ENCODE results near the gene RXRA. TPM values are rescaled to one million over a fixed set of nuclear protein-coding genes. Genes with fewer than 3 reads are reported as not detected.

RXRA gene
- polyA plus RNA-seq, 1 of the 3 experiments (the other 2 are of a cell fraction), result 7.6 TPM

GRCh38 chr9:134486596-134486995, 160.3 kb downstream of the RXRA start:
- no peaks in the 10 kb centered on the region for H3K9me3 ChIP-seq
- no peaks in the 10 kb centered on the region for H3K9me2 ChIP-seq
- no peaks in the 10 kb centered on the region for H3K79me2 ChIP-seq (ENCODE audit: insufficient read depth)
- H3K27ac ChIP-seq (ENCODE audit: low read depth in 2 of 2, low read length in 1 of 2), result no peak overlapping the region
- no peak overlapping the region for H3K4me3 ChIP-seq (ENCODE audit: low read depth in 2 of 2, low read length in 1 of 2)
- no peak for TF ChIP-seq ELF1 (IDR thresholded peaks at IDR 0.05)
- TF ChIP-seq MEF2A (IDR thresholded peaks at IDR 0.05; ENCODE audit: borderline replicate concordance, low read depth), result no peak
- TF ChIP-seq SIN3A (IDR thresholded peaks at IDR 0.05; ENCODE audit: borderline replicate concordance, low read depth, low read length), result no peak
- TF ChIP-seq MXI1 (IDR thresholded peaks at IDR 0.05; ENCODE audit: low read depth, low read length), result no peak
- no peak for TF ChIP-seq TEAD4 (IDR thresholded peaks at IDR 0.05; ENCODE audit: borderline replicate concordance, insufficient read depth)
- TF ChIP-seq FOXJ3 (CRISPR knock-in tag; IDR thresholded peaks at IDR 0.05), result no peak
- TF ChIP-seq CHD2 (IDR thresholded peaks at IDR 0.05; ENCODE audit: low read length, partially characterized antibody), result no peak
- TF ChIP-seq GATA2 (CRISPR knock-in tag; IDR thresholded peaks at IDR 0.05), result no peak
- no peak for TF ChIP-seq EP300 (IDR thresholded peaks at IDR 0.05; ENCODE audit: borderline replicate concordance in 1 of 2, low read depth in 1 of 2, low read length in 1 of 2)
- no peak for TF ChIP-seq RAD21 (IDR thresholded peaks at IDR 0.05; ENCODE audit: low read length)
- TF ChIP-seq MAX (IDR thresholded peaks at IDR 0.05; ENCODE audit: low read depth), result no peak
- WGBS (ENCODE audit: low lambda C conversion rate), result 98% methylated on average over 8 of the region's 16 CpGs
- no peak overlapping the region for H3K9ac ChIP-seq
- no peak overlapping the region for H2AFZ ChIP-seq (ENCODE audit: low read depth)
- POLR2A ChIA-PET, result no interaction called here
- H3K4me1 ChIP-seq (ENCODE audit: control insufficient read depth in 1 of 2, insufficient read depth in 2 of 2, low read depth in 1 of 2, low read length in 1 of 2), result peaks cover 0 to 12% of the 10 kb centered on the region in 2 experiments; a peak in 1 of 4 replicates
- no peak for DNase-seq
- H3K27me3 ChIP-seq (ENCODE audit: insufficient read depth), result no peaks in the 10 kb centered on the region
- no peaks in the 10 kb centered on the region for H4K20me1 ChIP-seq (ENCODE audit: insufficient read depth)
- H3F3A ChIP-seq (replicated peaks; ENCODE audit: insufficient read depth), result no peaks in the 10 kb centered on the region
- H3K4me2 ChIP-seq, result no peak overlapping the region
- CTCF ChIA-PET, result no interaction called here
- H3K36me3 ChIP-seq (replicated peaks in 1 of 2; ENCODE audit: control insufficient read depth in 1 of 2, insufficient read depth in 2 of 2, low read length in 1 of 2), result no peaks in the 10 kb centered on the region

Small RNA genes within 50 kb of the gene (small RNA-seq; reads per million reads assigned to genes)
- gene MIR4669, result 0 to 1.3 (median 0) reads per million in 7 experiments

Other genes with a start within 250 kb of the RXRA start
- 35.1 and 36.6 TPM in 2 replicates for gene WDR5, start 190.4 kb upstream of the RXRA start, polyA plus RNA-seq (2012; rRNA removed)
- gene RNU6ATAC, start 161.9 kb upstream of the RXRA start, polyA plus RNA-seq (2012; rRNA removed), result not detected in 2 replicates